ENCODE measurements around the gene MRC1.

- TF ChIP-seq CTCF (IDR thresholded peaks at IDR 0.05; ENCODE audit: borderline replicate concordance, extremely low read depth, low read length, poor library complexity, severe bottlenecking) (peak; percentile 63), EZH2 (IDR thresholded peaks at IDR 0.05; ENCODE audit: borderline replicate concordance, low read depth, low read length, severe bottlenecking) (no peak)
Observed at GRCh38 chr10:17847585-17848296, 38.6 kb downstream of the MRC1 start.
